Measurements from ENCODE around the gene SNX1.

- TF ChIP-seq CTCF (IDR thresholded peaks at IDR 0.05) (no peak), POLR2A (IDR thresholded peaks at IDR 0.05) (no peak)
These were observed 3.6 kb downstream of the SNX1 start for GRCh38 chr15:64099379-64099778.
